KOPT-K1 (cell line): ENCODE results near the gene IL20RA.

ENCODE experiments used
- H3K27ac ChIP-seq: fragments of 200-600 bp; sonication (generic); 2 replicates; pipeline ENCODE4 v1.5.1; 2016; ENCODE audit warnings: antibody characterized with exemption, mild to moderate bottlenecking, low read depth, low read length; ENCODE audit not compliant: poor library complexity, severe bottlenecking
- H3K36me3 ChIP-seq: fragments of 200-600 bp; sonication (generic); 2 replicates; pipeline ENCODE4 v1.5.1; 2017; ENCODE audit warnings: antibody characterized with exemption, mild to moderate bottlenecking, low read length, moderate library complexity; ENCODE audit not compliant: insufficient read depth
- H3K9me3 ChIP-seq: fragments of 200-600 bp; sonication (generic); 2 replicates; pipeline ENCODE4 v1.5.1; 2017; ENCODE audit warnings: antibody characterized with exemption, low read length, mild to moderate bottlenecking; ENCODE audit not compliant: insufficient read depth, poor library complexity, severe bottlenecking

The IL20RA gene

GRCh38 chr6:136959471-136959891 is 85.3 kb downstream of the IL20RA start:
- Histone ChIP-seq H3K9me3 (no peaks in the 10 kb centered on the region), H3K36me3 (no peaks in the 10 kb centered on the region), H3K27ac (no peak overlapping the region)

GRCh38 chr6:136958168-136958567 is 86.6 kb downstream of the IL20RA start:
- H3K27ac ChIP-seq = no peak overlapping the region
- no peaks in the 10 kb centered on the region for H3K36me3 ChIP-seq
- H3K9me3 ChIP-seq = no peaks in the 10 kb centered on the region

- Histone ChIP-seq H3K27ac (no peak overlapping the region), H3K36me3 (no peaks in the 10 kb centered on the region), H3K9me3 (no peaks in the 10 kb centered on the region)
These were observed 87.9 kb downstream of the IL20RA start for GRCh38 chr6:136956590-136957544.

GRCh38 chr6:136955123-136955522 is 89.6 kb downstream of the IL20RA start:
- Histone ChIP-seq H3K27ac (no peak overlapping the region), H3K9me3 (no peaks in the 10 kb centered on the region), H3K36me3 (no peaks in the 10 kb centered on the region)

- H3K9me3 ChIP-seq = no peaks in the 10 kb centered on the region
- no peaks in the 10 kb centered on the region for H3K36me3 ChIP-seq
- H3K27ac ChIP-seq = no peak overlapping the region
These were observed 92.0 kb downstream of the IL20RA start for GRCh38 chr6:136952714-136953260.

GRCh38 chr6:136950436-136951126 is 94.2 kb downstream of the IL20RA start:
- Histone ChIP-seq H3K9me3 (no peaks in the 10 kb centered on the region), H3K36me3 (no peaks in the 10 kb centered on the region), H3K27ac (no peak overlapping the region)
